GM19452 (cell line): ENCODE measurements around the gene ZBTB20.

ENCODE experiments used
- ATAC-seq: cut with Tn5 transposase; IDR thresholded peaks from one replicate; pipeline ENCODE4 v1.9.1; 2021; ENCODE audit not compliant: unreplicated experiment

Gene ZBTB20

DNA sequence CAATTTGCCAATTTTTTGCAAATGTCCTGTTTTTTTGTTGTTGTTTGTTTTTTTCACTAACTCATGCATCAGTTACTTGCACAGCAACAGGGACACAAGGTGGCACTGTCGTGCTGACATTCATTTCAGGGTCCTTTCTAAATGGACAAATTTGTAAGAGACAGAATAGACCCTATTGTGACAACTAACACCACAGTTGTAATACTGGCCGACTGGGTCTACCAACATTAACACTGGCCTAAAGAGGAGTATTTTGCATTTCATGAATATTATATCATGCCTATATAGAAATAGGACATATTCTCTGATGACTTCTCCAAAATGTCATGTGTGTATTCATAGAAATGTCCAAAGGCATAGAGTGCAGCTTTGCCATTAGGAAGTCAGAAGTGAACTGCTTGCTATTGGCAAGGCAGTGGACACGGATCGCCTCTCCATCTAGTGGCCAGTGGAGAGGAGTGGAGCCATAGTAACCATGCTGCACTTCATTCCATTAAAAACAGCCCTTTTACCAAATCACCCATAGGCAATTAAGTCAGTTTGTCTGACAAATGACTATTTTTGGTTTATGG, 54.8 kb downstream of the ZBTB20 start:
- ATAC-seq = peak; percentile 78

DNA sequence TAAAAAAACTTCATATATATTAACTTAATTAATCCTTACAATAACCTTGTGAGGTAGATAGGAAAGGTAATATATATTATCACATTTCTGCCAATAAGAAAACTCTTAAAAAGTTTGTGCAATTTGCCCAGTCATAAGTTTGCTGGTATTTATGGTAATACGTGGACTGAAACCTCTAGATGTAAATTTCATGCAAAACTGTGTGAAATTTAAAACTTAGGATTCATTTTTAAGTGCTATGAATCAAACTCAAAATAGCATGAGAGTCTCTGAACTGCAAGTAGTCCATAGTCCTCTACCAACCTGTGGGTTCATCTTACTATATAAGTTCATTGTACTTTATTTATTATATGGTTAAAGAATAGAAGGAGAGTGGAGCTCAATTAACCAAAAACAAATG, 56.4 kb downstream of the ZBTB20 start:
- ATAC-seq = no peak

DNA sequence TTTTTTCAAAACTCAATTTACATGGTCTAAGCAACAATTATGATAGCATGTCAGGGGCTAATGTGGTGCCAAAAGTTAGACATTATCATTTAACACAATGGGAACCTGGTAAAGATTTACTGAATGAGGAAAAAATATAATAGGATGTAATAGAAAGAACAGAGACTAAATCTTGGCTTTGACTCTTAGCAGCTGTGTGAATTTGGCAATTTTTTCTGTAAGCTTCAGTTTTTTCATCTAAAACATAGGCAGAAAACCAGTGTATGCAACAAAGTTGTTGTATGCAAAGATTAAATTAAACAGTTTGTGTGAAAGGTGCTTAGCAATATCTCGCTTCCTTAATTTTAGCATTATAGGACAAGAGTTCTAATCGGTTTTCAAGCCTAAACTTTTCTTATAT, 57.6 kb downstream of the ZBTB20 start:
- no peak for ATAC-seq

DNA sequence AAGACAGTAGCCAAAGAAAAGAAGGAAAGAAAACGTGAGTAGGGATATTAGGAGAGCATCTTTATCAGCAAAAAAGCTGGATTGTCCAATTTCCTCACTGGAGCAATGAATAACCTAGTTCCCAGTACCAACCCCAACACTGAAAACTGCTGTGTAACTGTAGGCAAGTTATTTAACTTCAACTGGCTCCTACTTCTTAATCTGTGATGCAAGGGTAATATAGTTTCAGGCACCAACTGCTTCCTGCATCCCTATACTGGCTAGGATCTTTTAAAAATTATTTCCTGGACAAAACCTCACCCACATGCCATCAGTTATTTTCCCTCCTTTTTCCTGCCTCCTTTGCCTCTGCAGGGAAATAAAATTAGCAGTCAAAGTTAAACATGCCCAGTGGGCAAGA, 59.6 kb downstream of the ZBTB20 start:
- ATAC-seq = no peak

DNA sequence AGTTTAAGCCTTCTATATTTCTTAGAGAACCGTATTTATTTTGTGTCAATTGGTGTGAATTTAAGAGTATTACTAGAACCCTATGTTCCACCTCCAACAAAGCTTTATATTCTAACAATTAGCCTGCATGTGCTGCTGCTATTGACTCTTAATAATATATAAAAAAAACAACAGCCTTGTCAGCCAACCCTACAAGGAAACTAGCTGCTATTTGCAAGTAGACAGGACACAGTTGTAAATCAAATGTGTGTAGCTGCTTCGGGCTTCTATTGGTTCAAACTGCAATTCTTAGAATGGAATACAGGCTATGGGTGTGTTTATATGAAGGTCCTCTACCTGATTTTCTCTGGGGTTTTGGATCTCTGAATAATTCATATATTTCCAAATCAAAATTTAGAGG, 60.7 kb downstream of the ZBTB20 start:
- no peak for ATAC-seq

DNA sequence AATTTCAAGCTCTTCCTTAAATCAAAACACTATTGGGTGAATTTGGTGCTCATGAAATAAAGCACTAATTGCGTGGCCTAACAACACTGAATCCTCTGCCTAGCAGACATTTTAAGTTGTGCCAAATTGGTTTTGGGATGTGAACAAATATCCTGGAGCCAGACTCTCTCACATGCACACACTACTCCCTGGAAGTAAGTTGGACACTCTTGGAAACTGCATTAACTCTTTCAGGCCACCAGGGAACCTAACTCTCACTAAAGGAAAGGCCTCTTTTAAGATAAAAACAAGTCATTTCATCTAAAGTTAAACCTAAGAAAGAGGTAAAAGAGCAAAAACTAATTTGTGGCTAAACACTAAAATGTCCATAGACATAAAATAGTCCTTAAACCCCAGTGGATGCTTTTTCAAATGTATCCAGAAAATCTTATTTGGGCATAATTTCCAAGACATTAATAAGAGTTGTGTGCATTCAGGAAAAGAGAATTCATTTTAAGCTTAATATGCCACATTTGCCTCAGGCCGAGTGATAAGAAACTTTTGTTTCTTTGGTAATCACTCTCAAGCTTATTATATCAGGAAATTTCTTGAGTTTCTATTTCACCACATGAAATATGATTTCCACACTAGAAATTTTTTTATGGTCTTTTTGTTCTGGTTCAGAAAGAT, 61.8 kb downstream of the ZBTB20 start:
- ATAC-seq = no peak

DNA sequence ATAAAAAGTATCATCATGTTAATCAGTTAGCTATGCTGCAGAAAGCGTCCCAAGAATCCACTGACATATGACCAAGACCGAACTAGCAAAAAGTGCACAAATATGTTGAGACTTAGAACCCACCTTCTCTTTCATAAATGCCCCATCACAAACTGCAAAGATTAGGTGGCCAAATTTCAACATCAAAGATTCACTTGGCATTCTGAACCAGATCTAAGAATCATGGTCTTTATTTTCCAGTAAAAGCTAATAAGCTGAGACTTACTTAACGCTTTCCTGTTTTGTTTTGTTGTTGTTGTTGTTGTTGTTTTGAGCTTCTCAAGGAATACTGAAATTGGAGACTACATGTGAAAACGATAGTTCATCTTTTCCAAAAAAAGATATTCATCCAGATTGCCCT, 62.4 kb downstream of the ZBTB20 start:
- no peak for ATAC-seq

DNA sequence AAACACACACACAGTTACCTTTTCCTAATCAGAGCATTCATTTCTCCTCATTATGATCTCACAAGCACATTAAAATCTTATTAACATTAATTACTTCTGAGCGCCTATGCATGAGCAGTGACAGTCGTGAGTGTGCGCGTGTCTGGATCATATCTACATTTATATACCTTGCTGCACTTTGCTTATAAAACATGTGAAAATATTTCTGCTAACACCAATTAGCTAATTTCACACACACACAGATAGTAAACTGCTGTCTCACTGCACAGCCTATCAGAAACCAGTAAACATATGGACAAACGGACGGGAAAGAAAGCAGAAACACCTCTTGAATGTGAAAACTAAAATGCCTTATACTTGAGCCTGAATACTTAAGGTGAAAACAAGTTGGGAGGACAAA, 64.8 kb downstream of the ZBTB20 start:
- no peak for ATAC-seq

DNA sequence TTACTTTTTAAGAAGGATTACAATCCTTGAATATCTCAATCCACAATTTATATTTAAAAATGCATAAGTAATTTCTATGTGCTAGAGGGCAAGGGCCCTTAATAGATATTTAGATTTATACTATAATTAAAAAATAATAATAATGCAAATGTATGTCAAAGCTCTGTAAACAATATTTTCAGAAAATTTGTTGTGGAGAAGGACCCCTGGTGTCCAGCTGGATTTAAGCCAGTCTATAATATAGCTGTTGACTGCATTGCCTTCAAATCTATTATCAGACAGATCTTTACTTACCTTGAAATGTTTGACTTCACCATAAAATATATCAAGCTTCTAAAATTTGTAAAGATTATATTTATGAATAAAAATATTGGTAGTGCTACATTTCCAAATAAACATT, 65.6 kb downstream of the ZBTB20 start:
- ATAC-seq = no peak

DNA sequence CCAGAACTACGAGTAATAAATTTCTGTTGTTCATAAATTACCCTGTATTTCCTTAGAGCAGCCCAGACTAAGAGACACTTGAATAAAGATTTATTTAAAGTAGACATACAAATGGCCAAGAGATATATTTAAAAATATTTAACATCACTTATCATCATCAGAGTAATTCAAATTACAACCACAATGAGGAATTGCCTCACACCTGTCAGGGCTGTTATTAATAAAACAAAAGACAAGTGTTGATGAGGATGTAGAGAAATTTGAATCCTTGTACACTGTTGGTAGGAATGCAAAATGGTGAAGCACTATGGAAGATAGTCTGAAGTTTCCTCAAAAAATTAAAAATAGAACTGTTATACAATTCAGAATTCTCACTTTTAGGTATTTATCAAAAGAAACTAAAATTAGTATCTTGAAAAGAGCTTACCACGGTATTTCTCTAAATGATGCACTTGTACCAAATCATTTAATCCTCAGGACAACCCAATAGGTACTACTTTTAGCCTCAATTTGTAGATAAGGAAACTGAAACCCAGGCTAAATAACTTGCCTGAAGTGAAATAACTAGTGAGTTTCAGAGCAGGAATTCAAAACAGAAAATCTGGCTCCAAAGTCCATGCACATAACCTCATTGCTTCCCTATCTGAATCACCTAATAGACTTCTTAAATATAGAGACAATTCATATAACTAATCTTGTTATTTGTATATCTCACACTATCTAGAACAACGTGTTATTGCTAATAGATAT, 69.4 kb downstream of the ZBTB20 start:
- ATAC-seq = no peak

DNA sequence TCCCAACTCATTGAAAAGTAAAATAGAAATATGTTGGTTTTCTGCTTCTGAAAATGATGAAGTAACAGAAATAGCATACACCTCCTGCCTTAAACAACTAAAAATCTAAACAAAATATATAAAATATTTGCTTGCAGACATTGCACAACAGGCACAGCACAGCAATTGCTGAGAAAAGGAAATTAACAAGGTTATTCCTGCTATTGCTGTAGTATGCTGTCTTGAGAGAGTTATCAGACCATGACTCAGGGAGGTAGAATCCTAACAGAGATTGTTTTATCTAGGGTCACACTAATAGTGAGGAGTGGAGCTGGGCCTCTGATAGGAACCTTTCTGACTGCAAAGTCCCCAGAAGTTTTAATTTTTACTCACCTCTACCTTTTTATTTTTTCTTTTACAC, 72.6 kb downstream of the ZBTB20 start:
- ATAC-seq = no peak

DNA sequence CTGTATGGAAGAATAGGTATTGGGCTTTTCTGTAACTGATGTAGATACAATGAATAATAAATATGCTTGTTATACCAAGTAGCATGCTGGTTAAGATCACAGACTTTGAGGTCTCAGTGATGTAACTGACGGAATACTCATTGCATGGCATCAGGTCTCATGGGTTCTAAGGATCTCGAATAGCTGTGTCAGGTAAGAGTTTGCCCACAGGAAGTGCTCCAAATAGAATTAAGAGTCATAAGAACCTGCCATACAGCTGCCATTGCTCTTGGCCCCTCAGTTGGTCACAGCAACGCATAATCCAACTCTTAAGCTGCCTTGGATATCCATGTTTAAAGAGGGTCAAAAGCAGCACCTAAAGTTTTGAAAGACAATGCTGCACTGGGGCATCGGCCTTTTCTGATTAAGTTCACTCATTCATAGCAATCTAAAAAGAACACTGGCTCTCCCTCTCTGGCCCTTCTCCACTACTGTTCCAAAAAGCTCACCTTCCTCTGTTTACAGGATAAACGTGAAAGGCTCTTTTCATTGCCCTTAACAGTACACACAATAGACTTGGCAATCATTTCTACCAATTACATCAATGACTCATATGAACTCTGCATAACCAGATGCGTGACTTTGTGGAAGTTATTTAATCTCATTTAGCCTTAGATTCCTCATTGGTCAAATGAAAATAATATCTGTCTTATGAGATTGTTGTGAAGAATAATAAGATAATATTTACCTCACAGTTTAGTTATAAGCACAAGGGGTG, 74.6 kb downstream of the ZBTB20 start:
- ATAC-seq = no peak

DNA sequence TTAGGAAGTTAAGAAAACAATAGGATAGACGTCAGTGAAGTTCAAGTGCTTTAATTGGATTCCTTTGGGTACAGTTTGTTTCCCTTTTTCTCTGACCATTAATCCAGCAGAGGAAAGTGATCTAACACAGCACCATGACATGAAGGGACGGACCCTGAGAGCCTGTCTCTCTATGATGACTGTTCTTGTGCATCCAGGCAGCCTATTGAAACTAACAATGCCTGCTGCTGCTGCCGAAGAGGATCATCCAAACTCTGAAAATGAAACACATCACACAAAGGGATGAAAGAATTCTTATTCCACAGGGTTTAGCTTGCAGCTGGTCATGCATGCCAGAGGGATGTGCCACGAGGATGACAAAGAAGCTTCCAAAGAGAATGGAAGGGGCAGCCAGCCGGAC, 75.5 kb downstream of the ZBTB20 start:
- no peak for ATAC-seq

DNA sequence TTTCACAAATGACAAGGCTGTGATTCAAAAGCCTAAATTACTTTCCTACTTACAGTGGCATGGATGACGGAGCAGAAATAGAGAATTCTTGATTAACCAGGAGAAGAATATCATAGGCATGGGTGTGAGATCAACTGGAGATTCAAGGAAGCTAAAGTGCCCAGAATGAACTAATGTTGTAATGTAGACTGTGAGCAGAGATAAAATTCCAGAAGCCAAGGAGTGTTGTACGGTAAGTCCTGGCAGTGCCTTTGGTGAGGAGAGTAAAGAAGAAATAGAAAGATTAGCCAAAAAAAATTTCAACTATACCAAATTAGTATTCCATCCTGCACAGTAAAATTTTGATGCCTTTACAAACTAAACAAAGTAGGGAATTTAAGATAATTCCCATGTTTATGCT, 75.9 kb downstream of the ZBTB20 start:
- ATAC-seq = no peak

DNA sequence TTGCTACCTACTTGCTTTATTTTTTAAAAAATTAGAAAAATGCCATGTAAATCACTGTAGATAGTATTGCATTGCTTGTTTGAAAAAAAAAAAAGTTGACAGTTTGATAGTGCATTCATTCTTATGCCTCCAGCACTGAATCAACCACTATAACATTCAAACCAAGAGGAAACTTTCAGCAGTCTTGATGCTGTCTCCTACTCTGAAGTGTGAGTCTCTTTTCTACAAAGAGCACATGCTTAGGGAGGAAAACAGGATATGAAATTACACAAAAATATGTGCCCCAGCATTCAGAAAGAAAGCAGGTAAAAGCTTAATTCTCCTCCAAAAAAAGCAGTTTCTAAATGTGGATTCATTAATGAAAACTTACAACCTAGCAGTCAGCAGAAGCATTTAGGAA, 78.3 kb downstream of the ZBTB20 start:
- ATAC-seq = no peak

DNA sequence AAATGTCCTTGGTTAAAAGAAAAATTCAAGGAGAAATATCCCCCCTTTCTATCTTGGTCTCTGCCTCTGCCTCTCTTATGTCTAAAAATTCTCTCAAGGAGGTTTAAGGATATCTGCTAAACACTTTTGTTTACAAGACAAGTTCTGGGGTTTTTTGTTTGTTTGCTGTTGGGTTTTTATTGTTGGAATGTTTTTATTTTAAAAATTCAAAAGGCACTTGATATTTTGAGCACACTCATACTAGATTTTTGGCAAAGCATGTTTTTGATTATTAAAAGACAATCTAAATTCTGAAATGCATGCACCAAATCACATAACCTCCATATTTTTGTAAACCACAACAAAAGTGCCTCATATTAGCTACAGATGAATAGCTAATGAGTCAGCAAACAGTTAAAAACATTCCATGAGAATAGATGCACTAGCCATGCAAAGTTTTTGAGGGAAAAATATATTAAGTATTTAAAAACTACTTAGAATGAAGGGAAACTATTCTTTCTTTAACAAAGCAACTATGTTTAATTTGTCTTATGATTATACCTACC, 84.6 kb downstream of the ZBTB20 start:
- ATAC-seq = no peak

DNA sequence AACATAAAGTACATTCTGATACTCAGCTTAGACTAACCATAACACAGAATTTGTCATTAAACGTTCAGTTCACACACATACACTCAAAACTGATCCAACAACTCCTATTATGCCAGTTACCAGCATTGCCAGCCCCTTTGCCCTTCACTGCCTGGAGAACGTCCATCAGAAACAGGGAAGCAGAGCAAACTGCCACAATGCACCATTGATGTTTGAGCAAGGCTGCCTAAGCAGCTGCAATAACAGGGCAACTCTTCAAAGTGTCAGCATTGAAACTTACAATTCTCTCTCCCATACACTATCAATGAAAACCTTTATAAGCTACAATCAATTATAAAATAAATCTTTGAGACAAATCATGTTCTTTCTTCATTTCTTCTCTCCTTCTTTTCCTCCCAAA, 85.1 kb downstream of the ZBTB20 start:
- ATAC-seq = no peak

DNA sequence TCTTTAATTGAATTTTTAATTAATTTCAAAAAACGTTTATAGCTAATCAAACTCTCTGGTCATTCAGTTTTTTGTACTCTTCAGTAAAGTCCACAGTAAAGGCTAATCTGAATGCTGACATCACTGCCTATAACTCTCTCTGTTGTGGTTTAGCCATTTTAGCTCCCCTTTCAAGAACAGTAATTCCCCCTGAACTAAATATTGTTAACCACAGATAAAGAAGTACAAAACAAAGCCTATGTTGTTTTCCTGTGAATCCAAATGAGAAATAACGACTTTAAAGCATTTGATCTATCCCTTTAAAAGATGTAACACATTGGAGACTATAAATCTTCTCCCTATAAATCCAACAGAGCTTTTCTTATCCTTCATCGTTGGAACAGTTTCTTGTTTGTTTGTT, 94.2 kb downstream of the ZBTB20 start:
- ATAC-seq = no peak

DNA sequence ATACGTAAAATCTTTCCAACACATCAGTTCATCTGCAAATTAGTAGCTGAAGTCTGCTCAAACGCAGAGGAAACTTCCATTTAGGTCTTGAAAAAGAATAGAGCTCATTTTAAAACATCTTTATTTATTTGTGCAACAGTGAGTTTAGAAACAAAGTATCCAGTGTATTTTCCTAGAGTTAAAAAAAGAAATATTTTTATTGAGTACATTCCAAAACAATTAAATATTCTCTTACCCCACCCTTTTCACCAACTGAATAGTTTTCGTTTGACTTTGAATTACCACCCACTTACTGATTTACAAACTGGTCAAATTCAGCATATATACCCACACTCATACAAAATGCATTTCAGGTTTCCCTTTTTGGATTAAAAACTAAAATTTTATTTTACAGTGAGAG, 104.7 kb downstream of the ZBTB20 start:
- ATAC-seq = no peak

DNA sequence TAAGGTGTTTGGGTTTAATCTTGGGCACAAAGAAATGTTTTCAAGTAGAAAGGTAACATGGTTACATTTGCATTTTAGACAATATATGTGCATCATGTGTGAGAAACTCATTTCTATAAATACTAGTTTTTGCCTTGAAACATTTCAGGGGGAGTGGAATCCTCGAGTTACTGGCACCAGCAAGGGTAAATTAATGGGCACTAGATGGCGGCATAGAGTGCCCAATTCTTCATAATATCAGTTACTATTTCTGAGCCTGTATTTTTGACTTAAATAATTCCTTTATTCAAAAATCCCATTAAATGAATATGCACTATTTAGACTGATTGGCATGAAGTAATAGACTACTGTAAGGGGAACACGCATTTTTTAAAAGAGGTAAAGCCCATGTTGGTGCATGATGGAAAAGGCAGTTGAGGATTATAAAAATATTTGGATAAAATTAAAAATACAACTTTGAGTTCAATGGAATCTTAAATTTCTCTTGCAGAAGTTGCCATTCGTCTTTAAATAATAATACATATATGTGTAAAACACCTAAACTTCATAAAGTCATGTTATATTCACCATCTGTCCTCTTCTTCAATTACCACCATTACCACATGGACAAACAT, 106.3 kb downstream of the ZBTB20 start:
- peak; percentile 64 for ATAC-seq

DNA sequence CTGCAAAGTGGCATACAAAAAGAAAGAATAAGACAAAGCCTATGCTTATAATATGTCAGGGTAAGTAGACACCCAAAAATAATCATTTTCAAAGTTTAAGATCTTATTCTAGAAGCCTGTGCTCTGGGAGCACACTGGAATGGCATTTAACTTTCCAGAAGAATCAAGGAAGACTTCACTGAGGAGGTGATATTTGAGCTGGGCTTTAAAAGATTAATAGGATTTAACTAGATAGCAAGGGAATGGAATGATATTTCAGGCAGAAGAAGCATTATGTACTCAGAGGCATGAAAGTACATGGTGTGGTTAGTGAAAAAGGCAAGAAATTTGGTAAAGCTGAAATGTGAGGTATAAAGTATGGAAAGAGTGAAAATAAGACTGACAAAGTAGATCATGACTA, 106.8 kb downstream of the ZBTB20 start:
- ATAC-seq = peak; percentile 19
